ENCODE results near the gene KIAA0930.

KIAA0930 gene

GRCh38 chr22:45254388-45254787 is 13.7 kb upstream of the KIAA0930 start:
- in situ Hi-C loops (cut with MboI; ENCODE audit: low sequenced_read_pairs, unreplicated experiment) = no loop called here
- DNase-seq (ENCODE audit: low spot score) = no peak
- TF ChIP-seq CTCF (IDR thresholded peaks at IDR 0.05; ENCODE audit: borderline replicate concordance, control extremely low read depth, extremely low read depth, insufficient read depth, missing control alignments) = no peak

- no peak for TF ChIP-seq CTCF (IDR thresholded peaks at IDR 0.05; ENCODE audit: borderline replicate concordance, control extremely low read depth, extremely low read depth, insufficient read depth, missing control alignments)
- DNase-seq (ENCODE audit: low spot score) = no peak
- in situ Hi-C loops (cut with MboI; ENCODE audit: low sequenced_read_pairs, unreplicated experiment) = no loop called here
These were observed 12.4 kb upstream of the KIAA0930 start for GRCh38 chr22:45253039-45253641.

DNA sequence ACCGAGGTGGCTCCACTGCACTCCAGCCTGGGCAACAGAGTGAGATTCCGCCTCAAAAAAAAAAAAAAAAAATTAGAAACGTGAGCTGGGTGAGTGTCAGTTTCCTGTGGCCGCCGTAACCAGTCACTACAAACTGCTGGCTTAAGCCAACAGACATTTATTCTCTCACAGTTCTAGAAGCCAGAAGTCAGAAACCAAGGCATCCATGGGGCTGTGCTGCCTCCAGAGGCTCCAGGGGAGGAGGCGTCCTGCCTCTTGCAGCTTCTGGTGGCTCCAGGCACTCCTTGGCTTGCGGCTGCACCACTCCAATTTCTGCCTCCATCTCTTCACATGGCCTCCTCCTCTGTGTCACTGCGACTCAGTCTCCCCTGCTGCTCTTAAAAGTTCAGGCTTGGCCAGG is 11.1 kb upstream of the KIAA0930 start:
- in situ Hi-C loops (cut with MboI; ENCODE audit: low sequenced_read_pairs, unreplicated experiment) = no loop called here
- no peak for TF ChIP-seq CTCF (IDR thresholded peaks at IDR 0.05; ENCODE audit: borderline replicate concordance, control extremely low read depth, extremely low read depth, insufficient read depth, missing control alignments)
- no peak for DNase-seq (ENCODE audit: low spot score)

GRCh38 chr22:45248832-45249561 is 8.3 kb upstream of the KIAA0930 start:
- in situ Hi-C loops (cut with MboI; ENCODE audit: low sequenced_read_pairs, unreplicated experiment) = no loop called here
- peak; percentile 79 for DNase-seq (ENCODE audit: low spot score)
- TF ChIP-seq CTCF (IDR thresholded peaks at IDR 0.05; ENCODE audit: borderline replicate concordance, control extremely low read depth, extremely low read depth, insufficient read depth, missing control alignments) = no peak

- in situ Hi-C loops (cut with MboI; ENCODE audit: low sequenced_read_pairs, unreplicated experiment) = no loop called here
- no peak for TF ChIP-seq CTCF (IDR thresholded peaks at IDR 0.05; ENCODE audit: borderline replicate concordance, control extremely low read depth, extremely low read depth, insufficient read depth, missing control alignments)
- DNase-seq (ENCODE audit: low spot score) = peak; percentile 26
These were observed 5.6 kb upstream of the KIAA0930 start for GRCh38 chr22:45246060-45246985.

DNA sequence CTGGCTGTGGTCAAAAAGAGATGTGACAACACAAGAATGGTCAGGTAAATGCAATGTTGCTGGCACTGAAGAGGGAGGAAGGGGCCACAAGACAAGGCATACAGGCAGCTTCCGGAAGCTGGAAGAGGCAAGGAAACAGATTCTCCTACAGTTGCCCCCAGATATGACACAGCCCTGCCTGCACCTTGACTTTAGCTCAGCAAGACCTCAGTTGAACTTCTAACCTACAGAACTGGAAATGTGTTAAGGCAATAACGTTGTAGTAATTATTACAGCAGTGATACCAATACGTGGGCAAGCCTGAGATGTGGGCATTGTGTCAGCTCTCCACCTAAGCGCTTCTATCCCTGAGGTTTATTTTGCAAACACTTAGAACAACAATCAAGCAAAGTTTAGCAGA is 4.2 kb upstream of the KIAA0930 start:
- in situ Hi-C loops (cut with MboI; ENCODE audit: low sequenced_read_pairs, unreplicated experiment) = no loop called here
- DNase-seq (ENCODE audit: low spot score) = no peak

More for the DNA sequence above, 4.2 kb upstream of the KIAA0930 start:
- TF ChIP-seq CTCF (IDR thresholded peaks at IDR 0.05; ENCODE audit: borderline replicate concordance, control extremely low read depth, extremely low read depth, insufficient read depth, missing control alignments) = no peak
